ENCODE measurements around the gene CYTL1.

The CYTL1 gene

DNA sequence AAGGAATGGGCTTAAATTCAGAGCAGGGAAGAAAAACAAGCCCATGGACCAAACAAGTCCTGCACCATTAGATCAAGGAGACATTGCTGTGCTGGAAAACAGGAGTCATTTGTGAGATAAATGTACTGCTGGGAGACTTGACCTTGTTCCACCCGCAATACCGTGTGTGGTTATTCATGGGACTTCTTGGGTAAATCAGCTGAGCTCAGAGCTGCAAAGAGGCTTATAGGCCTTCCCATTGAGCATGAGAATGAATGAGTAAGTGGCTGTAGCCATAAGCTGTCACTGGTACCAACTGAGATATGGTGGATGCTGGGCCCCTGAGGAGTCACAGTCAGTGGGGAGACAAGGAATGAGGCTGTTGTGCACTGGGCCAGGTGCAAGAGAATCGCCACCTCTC, 2.3 kb upstream of the CYTL1 start:
- no peak overlapping the region for H3K27ac ChIP-seq (ENCODE audit: low read depth in 2 of 2, low read length in 2 of 2)
- H3K9me3 ChIP-seq (ENCODE audit: control insufficient read depth in 2 of 2, low read length in 2 of 2), result no peaks in the 10 kb centered on the region

DNA sequence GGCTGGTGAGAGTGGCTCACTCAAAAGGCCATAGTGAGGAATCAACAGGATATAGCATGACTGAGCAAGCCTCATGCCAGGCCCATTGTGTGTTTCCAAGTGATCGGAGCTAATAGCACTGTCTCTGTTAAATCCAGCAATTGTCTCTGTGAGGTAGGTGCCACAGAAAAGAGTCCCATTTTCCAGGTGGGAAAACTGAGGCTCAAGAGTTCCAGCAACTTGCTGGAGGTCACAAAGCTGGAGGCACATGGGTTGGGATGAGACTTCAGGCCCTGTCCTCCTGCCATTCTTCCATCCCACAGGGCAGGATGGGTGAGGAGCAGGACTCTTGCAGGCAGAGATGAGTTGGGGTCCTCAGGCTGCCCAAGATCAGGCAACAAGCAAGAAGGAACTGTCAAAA, 1.1 kb upstream of the CYTL1 start:
- no peaks in the 10 kb centered on the region for H3K36me3 ChIP-seq (ENCODE audit: control insufficient read depth in 2 of 2, insufficient read depth in 2 of 2, low read length in 2 of 2)
- no peaks in the 10 kb centered on the region for H3K9me3 ChIP-seq (ENCODE audit: control insufficient read depth in 2 of 2, low read length in 2 of 2)
- H3K9ac ChIP-seq (ENCODE audit: low read depth in 1 of 2, low read length in 2 of 2), result no peak overlapping the region

More for the DNA sequence above, 2.3 kb upstream of the CYTL1 start:
- H3K4me1 ChIP-seq (ENCODE audit: control insufficient read depth in 2 of 2, insufficient read depth in 2 of 2, low read length in 2 of 2), result no peaks in the 10 kb centered on the region
- H3K9ac ChIP-seq (ENCODE audit: low read depth in 1 of 2, low read length in 2 of 2), result no peak overlapping the region
- H3K27me3 ChIP-seq (ENCODE audit: control insufficient read depth in 2 of 2, insufficient read depth in 2 of 2, low read length in 2 of 2), result peaks cover 2 to 3% of the 10 kb centered on the region in 2 donors
- H3K4me3 ChIP-seq (ENCODE audit: low read length in 2 of 2), result no peak overlapping the region
- H3K36me3 ChIP-seq (ENCODE audit: control insufficient read depth in 2 of 2, insufficient read depth in 2 of 2, low read length in 2 of 2), result no peaks in the 10 kb centered on the region

DNA sequence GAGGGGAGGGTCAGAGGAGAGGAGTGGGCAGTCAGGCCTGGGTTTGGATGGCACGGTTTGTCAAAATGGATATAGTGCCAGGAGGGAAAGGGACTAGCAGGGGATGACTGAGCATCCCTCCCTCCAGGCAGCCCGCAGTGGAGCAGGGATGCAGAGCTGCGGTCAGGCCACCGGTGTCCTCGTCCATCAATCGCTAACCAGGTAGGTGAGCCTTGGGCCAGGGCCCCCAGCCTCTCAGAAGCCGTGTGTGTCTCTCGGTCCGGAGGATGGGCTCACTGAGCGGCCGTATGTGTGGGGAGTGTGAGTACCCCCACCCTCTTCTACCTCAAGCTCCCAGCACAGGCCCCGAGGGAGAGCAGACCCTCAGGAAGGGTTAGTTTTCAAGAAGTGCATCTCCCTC, 538 bp upstream of the CYTL1 start:
- H3K9ac ChIP-seq (ENCODE audit: low read depth in 1 of 2, low read length in 2 of 2), result no peak overlapping the region
- no peaks in the 10 kb centered on the region for H3K4me1 ChIP-seq (ENCODE audit: control insufficient read depth in 2 of 2, insufficient read depth in 2 of 2, low read length in 2 of 2)
- H3K4me3 ChIP-seq (ENCODE audit: low read length in 2 of 2), result no peak overlapping the region
- H3K27ac ChIP-seq (ENCODE audit: low read depth in 2 of 2, low read length in 2 of 2), result no peak overlapping the region
- no peaks in the 10 kb centered on the region for H3K36me3 ChIP-seq (ENCODE audit: control insufficient read depth in 2 of 2, insufficient read depth in 2 of 2, low read length in 2 of 2)
- no peaks in the 10 kb centered on the region for H3K9me3 ChIP-seq (ENCODE audit: control insufficient read depth in 2 of 2, low read length in 2 of 2)
- H3K27me3 ChIP-seq (ENCODE audit: control insufficient read depth in 2 of 2, insufficient read depth in 2 of 2, low read length in 2 of 2), result peaks cover 2 to 3% of the 10 kb centered on the region in 2 donors

More for the DNA sequence above, 1.1 kb upstream of the CYTL1 start:
- Histone ChIP-seq H3K27me3 (ENCODE audit: control insufficient read depth in 2 of 2, insufficient read depth in 2 of 2, low read length in 2 of 2) (peaks cover 2 to 3% of the 10 kb centered on the region in 2 donors), H3K27ac (ENCODE audit: low read depth in 2 of 2, low read length in 2 of 2) (no peak overlapping the region), H3K4me1 (ENCODE audit: control insufficient read depth in 2 of 2, insufficient read depth in 2 of 2, low read length in 2 of 2) (no peaks in the 10 kb centered on the region), H3K4me3 (ENCODE audit: low read length in 2 of 2) (no peak overlapping the region)

DNA sequence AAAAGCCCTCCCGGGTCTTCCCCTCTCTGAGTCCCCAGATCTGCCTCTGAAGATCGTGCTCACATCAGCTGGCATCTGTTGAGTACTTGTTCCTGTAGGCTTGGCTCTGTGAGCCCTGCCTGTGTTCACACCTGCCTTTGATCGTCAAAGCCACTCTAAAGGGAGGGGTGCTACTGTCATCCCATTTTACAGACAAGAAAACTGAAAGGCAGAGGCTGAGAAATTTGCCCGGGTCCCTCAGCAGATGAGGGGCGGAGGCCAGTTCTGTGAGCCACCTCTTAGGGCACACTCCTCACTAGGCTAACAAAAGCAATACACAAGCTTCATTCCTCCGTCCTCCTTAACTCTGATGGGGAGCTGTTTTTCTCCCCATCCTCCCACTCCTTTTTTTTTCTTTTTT, 655 bp downstream of the CYTL1 start:
- Histone ChIP-seq H3K36me3 (ENCODE audit: control insufficient read depth in 2 of 2, insufficient read depth in 2 of 2, low read length in 2 of 2) (no peaks in the 10 kb centered on the region), H3K4me3 (ENCODE audit: low read length in 2 of 2) (no peak overlapping the region), H3K4me1 (ENCODE audit: control insufficient read depth in 2 of 2, insufficient read depth in 2 of 2, low read length in 2 of 2) (no peaks in the 10 kb centered on the region), H3K27ac (ENCODE audit: low read depth in 2 of 2, low read length in 2 of 2) (no peak overlapping the region), H3K9ac (ENCODE audit: low read depth in 1 of 2, low read length in 2 of 2) (no peak overlapping the region), H3K9me3 (ENCODE audit: control insufficient read depth in 2 of 2, low read length in 2 of 2) (no peaks in the 10 kb centered on the region), H3K27me3 (ENCODE audit: control insufficient read depth in 2 of 2, insufficient read depth in 2 of 2, low read length in 2 of 2) (peaks cover 2 to 3% of the 10 kb centered on the region in 2 donors)

DNA sequence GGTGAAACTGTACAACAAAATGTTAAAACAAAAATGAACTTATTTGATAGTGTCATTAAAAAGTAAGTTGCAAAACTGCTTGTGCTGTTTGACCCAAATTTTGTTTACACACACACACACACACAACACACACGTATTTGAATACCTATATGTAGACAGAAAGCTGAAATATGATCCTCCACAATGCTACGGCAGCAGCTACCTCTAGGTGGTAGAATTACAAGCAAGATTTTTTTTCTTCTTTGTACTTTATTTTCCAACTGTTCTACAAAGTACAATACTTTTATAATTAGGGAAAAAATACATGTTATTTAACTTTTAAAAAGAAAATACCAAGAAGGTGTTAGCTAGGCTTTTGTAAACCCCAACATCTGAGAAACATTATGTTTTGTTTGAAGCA, 1.2 kb downstream of the CYTL1 start:
- no peaks in the 10 kb centered on the region for H3K4me1 ChIP-seq (ENCODE audit: control insufficient read depth in 2 of 2, insufficient read depth in 2 of 2, low read length in 2 of 2)
- no peak overlapping the region for H3K27ac ChIP-seq (ENCODE audit: low read depth in 2 of 2, low read length in 2 of 2)
- no peaks in the 10 kb centered on the region for H3K9me3 ChIP-seq (ENCODE audit: control insufficient read depth in 2 of 2, low read length in 2 of 2)
- H3K4me3 ChIP-seq (ENCODE audit: low read length in 2 of 2), result no peak overlapping the region
- H3K27me3 ChIP-seq (ENCODE audit: control insufficient read depth in 2 of 2, insufficient read depth in 2 of 2, low read length in 2 of 2), result peaks cover 2 to 3% of the 10 kb centered on the region in 2 donors
- no peaks in the 10 kb centered on the region for H3K36me3 ChIP-seq (ENCODE audit: control insufficient read depth in 2 of 2, insufficient read depth in 2 of 2, low read length in 2 of 2)
- H3K9ac ChIP-seq (ENCODE audit: low read depth in 1 of 2, low read length in 2 of 2), result no peak overlapping the region

DNA sequence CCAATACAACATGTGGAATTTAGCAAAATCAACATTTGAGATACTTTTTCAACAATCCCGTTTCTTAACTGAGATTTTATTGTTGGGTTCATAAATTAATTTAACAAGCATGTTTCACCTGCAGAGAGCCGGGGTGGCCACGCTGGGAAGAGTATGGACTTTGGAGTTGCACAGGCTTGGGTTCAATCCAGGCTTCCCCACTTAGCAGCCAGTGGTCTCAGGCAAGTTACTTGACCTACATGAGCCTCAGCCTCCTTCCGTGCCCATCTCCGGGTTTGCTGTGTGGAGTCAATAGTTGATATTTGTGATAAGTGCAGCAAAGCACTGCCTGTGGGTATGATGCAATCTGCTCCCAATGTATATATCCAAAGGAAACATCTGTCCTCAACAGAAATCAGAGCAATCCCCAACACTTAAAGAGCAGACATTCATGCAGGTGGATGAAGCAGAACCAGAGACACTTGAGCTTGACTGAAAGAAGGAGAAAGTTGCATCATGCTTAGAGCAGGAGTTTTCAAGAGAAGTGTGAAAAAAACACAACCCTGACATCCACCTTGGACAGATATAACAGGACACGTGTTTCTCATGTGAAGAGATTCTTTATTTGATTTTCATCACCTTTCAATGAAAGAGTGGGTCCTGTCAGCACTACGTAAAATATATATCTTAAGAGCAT, 5.1 kb downstream of the CYTL1 start:
- Histone ChIP-seq H3K36me3 (ENCODE audit: control insufficient read depth in 2 of 2, insufficient read depth in 2 of 2, low read length in 2 of 2) (no peaks in the 10 kb centered on the region), H3K27me3 (ENCODE audit: control insufficient read depth in 2 of 2, insufficient read depth in 2 of 2, low read length in 2 of 2) (peaks cover 2 to 4% of the 10 kb centered on the region in 2 donors), H3K9ac (ENCODE audit: low read depth in 1 of 2, low read length in 2 of 2) (no peak overlapping the region), H3K27ac (ENCODE audit: low read depth in 2 of 2, low read length in 2 of 2) (no peak overlapping the region), H3K4me1 (ENCODE audit: control insufficient read depth in 2 of 2, insufficient read depth in 2 of 2, low read length in 2 of 2) (no peaks in the 10 kb centered on the region), H3K4me3 (ENCODE audit: low read length in 2 of 2) (no peak overlapping the region), H3K9me3 (ENCODE audit: control insufficient read depth in 2 of 2, low read length in 2 of 2) (no peaks in the 10 kb centered on the region)

DNA sequence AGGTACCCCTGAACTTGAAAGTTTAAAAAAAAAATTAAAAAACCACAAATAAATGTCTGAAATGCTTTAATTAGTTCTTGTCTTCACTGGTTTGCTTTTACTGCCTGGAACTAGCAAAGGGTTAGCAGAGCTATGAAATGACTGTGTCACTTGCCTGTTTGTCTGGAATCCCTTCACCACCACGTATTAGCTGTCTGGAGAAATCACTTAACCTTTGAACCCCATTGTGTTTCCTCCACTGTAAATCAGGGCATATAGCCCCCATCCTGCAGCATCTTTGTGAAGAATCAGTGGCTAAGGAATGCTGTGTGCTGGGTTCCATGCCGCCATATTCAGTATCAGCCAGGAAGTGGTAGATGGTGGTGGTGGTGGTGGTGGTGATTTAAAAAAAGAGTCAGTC, 6.3 kb downstream of the CYTL1 start:
- Histone ChIP-seq H3K27me3 (ENCODE audit: control insufficient read depth in 2 of 2, insufficient read depth in 2 of 2, low read length in 2 of 2) (peaks cover 0 to 4% of the 10 kb centered on the region in 2 donors), H3K36me3 (ENCODE audit: control insufficient read depth in 2 of 2, insufficient read depth in 2 of 2, low read length in 2 of 2) (no peaks in the 10 kb centered on the region), H3K27ac (ENCODE audit: low read depth in 2 of 2, low read length in 2 of 2) (no peak overlapping the region)

DNA sequence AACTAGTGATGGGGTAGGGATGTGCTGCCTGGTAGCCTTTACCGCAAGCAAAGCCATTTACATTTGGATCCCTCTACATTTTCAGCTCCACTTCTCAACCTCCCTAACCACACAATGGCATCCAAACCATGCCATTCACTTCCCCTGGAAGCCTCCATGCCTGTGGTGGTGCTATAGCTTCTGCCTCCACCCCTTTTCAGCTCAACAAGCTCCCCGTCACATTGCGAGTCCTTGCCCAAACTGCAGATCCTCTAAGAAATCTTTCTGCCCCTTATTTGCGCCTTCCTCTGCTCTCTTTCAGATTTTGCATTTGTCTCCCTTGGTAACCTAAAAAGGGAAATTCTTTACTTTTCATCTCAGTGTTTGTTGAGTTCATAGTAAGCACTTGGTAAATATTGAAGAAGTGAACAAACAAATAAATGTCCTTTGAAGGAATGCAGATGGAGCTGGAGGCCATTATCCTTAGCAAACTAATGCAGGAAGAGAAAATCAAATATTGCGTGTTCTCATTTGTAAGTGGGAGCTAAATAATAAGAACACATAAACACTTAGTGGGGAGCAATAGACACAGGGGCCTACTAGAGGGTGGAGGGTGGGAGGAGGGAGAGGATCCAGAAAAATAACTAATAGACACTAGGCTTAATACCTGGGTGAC, 6.9 kb downstream of the CYTL1 start:
- Histone ChIP-seq H3K4me1 (ENCODE audit: control insufficient read depth in 2 of 2, insufficient read depth in 2 of 2, low read length in 2 of 2) (no peaks in the 10 kb centered on the region), H3K9me3 (ENCODE audit: control insufficient read depth in 2 of 2, low read length in 2 of 2) (no peaks in the 10 kb centered on the region), H3K36me3 (ENCODE audit: control insufficient read depth in 2 of 2, insufficient read depth in 2 of 2, low read length in 2 of 2) (no peaks in the 10 kb centered on the region), H3K9ac (ENCODE audit: low read depth in 1 of 2, low read length in 2 of 2) (no peak overlapping the region), H3K27me3 (ENCODE audit: control insufficient read depth in 2 of 2, insufficient read depth in 2 of 2, low read length in 2 of 2) (peaks cover 0 to 4% of the 10 kb centered on the region in 2 donors), H3K4me3 (ENCODE audit: low read length in 2 of 2) (no peak overlapping the region), H3K27ac (ENCODE audit: low read depth in 2 of 2, low read length in 2 of 2) (no peak overlapping the region)

More for the DNA sequence above, 6.3 kb downstream of the CYTL1 start:
- Histone ChIP-seq H3K4me3 (ENCODE audit: low read length in 2 of 2) (no peak overlapping the region), H3K9me3 (ENCODE audit: control insufficient read depth in 2 of 2, low read length in 2 of 2) (no peaks in the 10 kb centered on the region), H3K9ac (ENCODE audit: low read depth in 1 of 2, low read length in 2 of 2) (no peak overlapping the region), H3K4me1 (ENCODE audit: control insufficient read depth in 2 of 2, insufficient read depth in 2 of 2, low read length in 2 of 2) (no peaks in the 10 kb centered on the region)

DNA sequence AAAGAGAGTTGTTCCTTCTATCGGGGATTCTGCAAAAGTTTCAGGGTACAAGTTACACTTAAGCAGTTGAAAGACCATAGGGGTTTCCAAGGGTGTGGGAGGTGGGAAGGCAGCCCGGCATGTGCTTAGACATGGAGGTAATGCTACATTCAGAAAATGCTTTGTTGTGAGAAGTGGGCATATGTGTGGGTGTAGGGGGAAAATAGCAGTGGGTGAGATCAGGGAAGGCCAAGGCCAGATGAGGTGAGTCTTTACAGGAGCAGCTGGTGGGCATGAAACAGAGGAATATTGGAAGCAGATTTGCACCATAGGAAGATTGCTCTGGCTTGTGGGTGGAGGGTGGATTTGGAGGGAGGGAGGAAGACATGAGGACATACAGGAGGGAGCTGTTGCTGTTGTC, 8.3 kb downstream of the CYTL1 start:
- Histone ChIP-seq H3K4me3 (ENCODE audit: low read length in 2 of 2) (no peak overlapping the region), H3K27ac (ENCODE audit: low read depth in 2 of 2, low read length in 2 of 2) (no peak overlapping the region), H3K4me1 (ENCODE audit: control insufficient read depth in 2 of 2, insufficient read depth in 2 of 2, low read length in 2 of 2) (no peaks in the 10 kb centered on the region), H3K9me3 (ENCODE audit: control insufficient read depth in 2 of 2, low read length in 2 of 2) (no peaks in the 10 kb centered on the region), H3K9ac (ENCODE audit: low read depth in 1 of 2, low read length in 2 of 2) (no peak overlapping the region), H3K36me3 (ENCODE audit: control insufficient read depth in 2 of 2, insufficient read depth in 2 of 2, low read length in 2 of 2) (no peaks in the 10 kb centered on the region), H3K27me3 (ENCODE audit: control insufficient read depth in 2 of 2, insufficient read depth in 2 of 2, low read length in 2 of 2) (peaks cover 0 to 2% of the 10 kb centered on the region in 2 donors)

DNA sequence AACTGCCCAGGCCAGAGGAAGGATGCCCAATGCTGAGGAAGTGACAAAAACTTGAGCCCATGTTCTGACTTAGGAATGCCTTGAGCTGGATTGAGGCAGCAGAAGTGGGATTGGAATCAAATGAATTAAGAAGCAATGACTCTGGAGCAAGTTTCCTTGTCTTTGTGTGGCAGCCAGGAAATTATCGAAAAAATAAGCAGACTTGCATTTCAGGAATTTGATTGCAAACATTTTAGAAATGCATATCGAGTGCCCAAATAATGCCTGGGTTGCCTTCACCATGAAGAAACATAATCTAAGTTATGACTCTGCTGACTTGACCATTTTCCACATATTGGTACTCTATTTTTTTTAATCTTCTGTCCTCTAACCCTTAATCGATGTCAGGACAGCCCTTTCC, 9.5 kb downstream of the CYTL1 start:
- H3K36me3 ChIP-seq (ENCODE audit: control insufficient read depth in 2 of 2, insufficient read depth in 2 of 2, low read length in 2 of 2), result no peaks in the 10 kb centered on the region
- no peak overlapping the region for H3K27ac ChIP-seq (ENCODE audit: low read depth in 2 of 2, low read length in 2 of 2)
- no peak overlapping the region for H3K9ac ChIP-seq (ENCODE audit: low read depth in 1 of 2, low read length in 2 of 2)

More for the DNA sequence above, 9.5 kb downstream of the CYTL1 start:
- H3K4me1 ChIP-seq (ENCODE audit: control insufficient read depth in 2 of 2, insufficient read depth in 2 of 2, low read length in 2 of 2), result no peaks in the 10 kb centered on the region
- H3K9me3 ChIP-seq (ENCODE audit: control insufficient read depth in 2 of 2, low read length in 2 of 2), result no peaks in the 10 kb centered on the region
- H3K4me3 ChIP-seq (ENCODE audit: low read length in 2 of 2), result no peak overlapping the region
- H3K27me3 ChIP-seq (ENCODE audit: control insufficient read depth in 2 of 2, insufficient read depth in 2 of 2, low read length in 2 of 2), result peaks cover 0 to 2% of the 10 kb centered on the region in 2 donors

Data from mucosa of rectum (tissue), 2 donors.